Progenitor cell of endocrine pancreas (in vitro differentiated cells): Measurements from ENCODE around the gene HMGB1. TPM values are rescaled to one million over a fixed set of nuclear protein-coding genes. Genes with fewer than 3 reads are reported as not detected.

Experiments used
- DNase-seq: peaks from one replicate; pipeline ENCODE4 v3.0.0; 2021; ENCODE audit warnings: low spot score; ENCODE audit not compliant: unreplicated experiment
- H3K27ac Mint-ChIP-seq: 2 replicates; pipeline ENCODE4 v1.8.0; 2021; ENCODE audit warnings: mild to moderate bottlenecking, moderate library complexity, mixed read lengths
- H3K27me3 Mint-ChIP-seq: 2 replicates; pipeline ENCODE4 v1.8.0; 2021; ENCODE audit warnings: mixed read lengths
- H3K36me3 Mint-ChIP-seq: 2 replicates; pipeline ENCODE4 v1.8.0; 2022; ENCODE audit warnings: mixed read lengths; ENCODE audit not compliant: insufficient read depth
- H3K4me1 Mint-ChIP-seq: 2 replicates; pipeline ENCODE4 v1.8.0; 2021; ENCODE audit warnings: low read depth, mixed read lengths
- H3K4me3 Mint-ChIP-seq: 2 replicates; pipeline ENCODE4 v1.8.0; 2021; ENCODE audit warnings: low read depth, mild to moderate bottlenecking, moderate library complexity, mixed read lengths
- H3K9me3 Mint-ChIP-seq: 2 replicates; pipeline ENCODE4 v1.8.0; 2021; ENCODE audit warnings: low read depth, mixed read lengths
- CTCF ChIP-seq: fragments of 200-600 bp; sonication (generic); IDR thresholded peaks from one replicate; pipeline ENCODE4 v1.5.0; 2021; ENCODE audit warnings: antibody characterized with exemption, mild to moderate bottlenecking; ENCODE audit not compliant: unreplicated experiment
- total RNA-seq: library from RNA; stranded (reverse); gene quantifications from 2 replicates; pipeline ENCODE4 v1.2.1, GENCODE V29; 2021

The HMGB1 gene
- total RNA-seq, 1 donor from 2014 or later: 441 TPM

- no peaks in the 10 kb centered on the region for H3K36me3 Mint-ChIP-seq
- no peak overlapping the region for H3K4me3 Mint-ChIP-seq
- DNase-seq: no peak
- no peaks in the 10 kb centered on the region for H3K27me3 Mint-ChIP-seq
- no peaks in the 10 kb centered on the region for H3K4me1 Mint-ChIP-seq
- H3K27ac Mint-ChIP-seq: no peak overlapping the region
- H3K9me3 Mint-ChIP-seq: no peaks in the 10 kb centered on the region
- TF ChIP-seq CTCF: no peak
Observed at GRCh38 chr13:30502237-30502636, 36.5 kb upstream of the HMGB1 start.

GRCh38 chr13:30499338-30499737 is 33.6 kb upstream of the HMGB1 start:
- H3K9me3 Mint-ChIP-seq: no peaks in the 10 kb centered on the region
- no peak overlapping the region for H3K4me3 Mint-ChIP-seq
- H3K27me3 Mint-ChIP-seq: no peaks in the 10 kb centered on the region

GRCh38 chr13:30496147-30496546 is 30.4 kb upstream of the HMGB1 start:
- Mint-ChIP-seq H3K9me3 (no peaks in the 10 kb centered on the region), H3K4me3 (no peak overlapping the region), H3K36me3 (no peaks in the 10 kb centered on the region)

More at GRCh38 chr13:30499338-30499737, 33.6 kb upstream of the HMGB1 start:
- no peak for DNase-seq
- Mint-ChIP-seq H3K36me3 (no peaks in the 10 kb centered on the region), H3K4me1 (peaks cover 12% of the 10 kb centered on the region), H3K27ac (no peak overlapping the region)
- TF ChIP-seq CTCF: no peak

GRCh38 chr13:30495746-30496145 is 30.0 kb upstream of the HMGB1 start:
- TF ChIP-seq CTCF: no peak
- H3K9me3 Mint-ChIP-seq: no peaks in the 10 kb centered on the region
- no peak overlapping the region for H3K4me3 Mint-ChIP-seq
- no peaks in the 10 kb centered on the region for H3K27me3 Mint-ChIP-seq
- H3K36me3 Mint-ChIP-seq: no peaks in the 10 kb centered on the region
- DNase-seq: no peak
- peaks cover 20% of the 10 kb centered on the region for H3K4me1 Mint-ChIP-seq
- H3K27ac Mint-ChIP-seq: no peak overlapping the region

More at GRCh38 chr13:30496147-30496546, 30.4 kb upstream of the HMGB1 start:
- no peaks in the 10 kb centered on the region for H3K27me3 Mint-ChIP-seq
- peaks cover 20% of the 10 kb centered on the region for H3K4me1 Mint-ChIP-seq
- TF ChIP-seq CTCF: no peak
- H3K27ac Mint-ChIP-seq: no peak overlapping the region
- DNase-seq: no peak

- no peak overlapping the region for H3K4me3 Mint-ChIP-seq
- DNase-seq: no peak
- no peaks in the 10 kb centered on the region for H3K27me3 Mint-ChIP-seq
- no peaks in the 10 kb centered on the region for H3K9me3 Mint-ChIP-seq
- no peaks in the 10 kb centered on the region for H3K36me3 Mint-ChIP-seq
- peaks cover 22% of the 10 kb centered on the region for H3K4me1 Mint-ChIP-seq
- no peak for TF ChIP-seq CTCF
- H3K27ac Mint-ChIP-seq: no peak overlapping the region
Observed at GRCh38 chr13:30493658-30494381, 28.1 kb upstream of the HMGB1 start.
